Measurements from ENCODE around the gene DLGAP4. TPM values are rescaled to one million over a fixed set of nuclear protein-coding genes. Genes with fewer than 3 reads are reported as not detected.

The DLGAP4 gene
- total RNA-seq, 1 experiment from 2014 or later: 59.9 TPM

DNA sequence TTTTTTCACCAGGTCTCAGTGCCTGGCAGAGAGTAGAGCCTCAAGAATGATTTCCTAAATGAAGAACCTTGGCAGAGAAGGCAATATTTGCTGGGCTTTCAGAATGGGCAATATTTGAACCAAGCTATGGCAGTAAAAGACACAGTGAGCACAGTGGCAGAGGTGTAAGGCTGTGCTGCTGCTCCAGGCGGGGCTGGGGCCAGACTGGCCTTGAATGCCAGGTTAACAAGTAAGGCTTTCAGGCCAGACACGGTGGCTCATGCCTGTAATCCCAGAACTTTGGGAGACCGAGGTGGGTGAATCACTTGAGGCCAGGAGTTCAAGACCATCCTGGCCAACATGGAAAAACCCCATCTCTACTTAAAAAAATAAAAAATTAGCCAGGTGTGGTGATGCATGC is 226.7 kb downstream of the DLGAP4 start:
- CTCF ChIA-PET: no interaction called here
- no peak for TF ChIP-seq EZH2 (IDR thresholded peaks at IDR 0.05; ENCODE audit: borderline replicate concordance, low read depth, low read length, poor library complexity, severe bottlenecking)
- TF ChIP-seq, protein P1, sequence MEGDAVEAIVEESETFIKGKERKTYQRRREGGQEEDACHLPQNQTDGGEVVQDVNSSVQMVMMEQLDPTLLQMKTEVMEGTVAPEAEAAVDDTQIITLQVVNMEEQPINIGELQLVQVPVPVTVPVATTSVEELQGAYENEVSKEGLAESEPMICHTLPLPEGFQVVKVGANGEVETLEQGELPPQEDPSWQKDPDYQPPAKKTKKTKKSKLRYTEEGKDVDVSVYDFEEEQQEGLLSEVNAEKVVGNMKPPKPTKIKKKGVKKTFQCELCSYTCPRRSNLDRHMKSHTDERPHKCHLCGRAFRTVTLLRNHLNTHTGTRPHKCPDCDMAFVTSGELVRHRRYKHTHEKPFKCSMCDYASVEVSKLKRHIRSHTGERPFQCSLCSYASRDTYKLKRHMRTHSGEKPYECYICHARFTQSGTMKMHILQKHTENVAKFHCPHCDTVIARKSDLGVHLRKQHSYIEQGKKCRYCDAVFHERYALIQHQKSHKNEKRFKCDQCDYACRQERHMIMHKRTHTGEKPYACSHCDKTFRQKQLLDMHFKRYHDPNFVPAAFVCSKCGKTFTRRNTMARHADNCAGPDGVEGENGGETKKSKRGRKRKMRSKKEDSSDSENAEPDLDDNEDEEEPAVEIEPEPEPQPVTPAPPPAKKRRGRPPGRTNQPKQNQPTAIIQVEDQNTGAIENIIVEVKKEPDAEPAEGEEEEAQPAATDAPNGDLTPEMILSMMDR (conservative IDR thresholded peaks at IDR 0.05; ENCODE audit: low read depth, low read length): no peak
- DNase-seq (ENCODE audit: low spot score): no peak
- intact Hi-C loops (cut with micrococcal nuclease; ENCODE audit: unreplicated experiment): no loop called here
- no peaks in the 10 kb centered on the region for H3K4me1 ChIP-seq (ENCODE audit: insufficient read depth, low read length, poor library complexity, severe bottlenecking)
- H3K27ac ChIP-seq (ENCODE audit: low read depth, low read length, poor library complexity, severe bottlenecking): no peak overlapping the region
- H3K27me3 ChIP-seq (replicated peaks; ENCODE audit: insufficient read depth, low read depth, low read length, poor library complexity): no peaks in the 10 kb centered on the region
- H3K9me3 ChIP-seq (ENCODE audit: low read depth, low read length, poor library complexity, severe bottlenecking): no peaks in the 10 kb centered on the region
- BruUV-seq (replicated peaks): no TSS peak
- H3K4me3 ChIP-seq (ENCODE audit: low read depth, low read length, poor library complexity, severe bottlenecking): no peak overlapping the region
- POLR2A ChIA-PET (ENCODE audit: low non-redundant PET): no interaction called here
- peaks cover 6% of the 10 kb centered on the region for H3K36me3 ChIP-seq (ENCODE audit: insufficient read depth, low read length, poor library complexity, severe bottlenecking)

DNA sequence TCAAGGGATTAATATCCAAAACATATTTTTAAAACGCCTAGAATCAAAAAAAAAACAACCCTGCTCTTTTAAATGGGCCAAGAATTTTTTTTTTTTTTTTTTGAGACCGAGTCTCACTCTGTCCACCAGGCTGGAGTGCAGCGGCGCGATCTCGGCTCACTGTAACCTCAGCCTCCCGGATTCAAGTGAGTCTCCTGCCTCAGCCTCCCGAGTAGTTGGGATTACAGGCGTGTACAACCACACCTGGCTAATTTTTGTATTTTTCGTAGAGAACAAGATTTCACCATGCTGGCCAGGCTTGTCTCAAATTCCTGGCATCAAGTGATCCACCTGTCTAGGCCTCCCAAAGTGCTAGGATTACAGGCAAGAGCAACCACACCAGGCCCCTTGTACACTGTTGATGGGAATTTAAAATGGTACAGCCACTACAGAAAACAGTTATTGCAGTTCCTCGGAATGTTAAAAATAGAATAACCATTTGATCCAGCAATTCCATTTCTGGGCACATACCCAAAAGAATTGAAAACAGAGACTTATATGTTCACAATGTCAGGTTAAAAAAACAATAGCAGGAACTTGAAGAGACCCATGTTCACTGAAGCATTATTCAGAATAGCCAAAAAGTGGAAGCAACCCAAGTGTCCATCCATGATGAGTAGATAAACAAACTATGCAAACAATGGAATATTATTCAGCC is 232.0 kb downstream of the DLGAP4 start:
- Histone ChIP-seq H3K4me3 (ENCODE audit: low read depth, low read length, poor library complexity, severe bottlenecking) (no peak overlapping the region), H3K9me3 (ENCODE audit: low read depth, low read length, poor library complexity, severe bottlenecking) (no peaks in the 10 kb centered on the region), H3K27ac (ENCODE audit: low read depth, low read length, poor library complexity, severe bottlenecking) (no peak overlapping the region), H3K4me1 (ENCODE audit: insufficient read depth, low read length, poor library complexity, severe bottlenecking) (peaks cover 8% of the 10 kb centered on the region), H3K27me3 (replicated peaks; ENCODE audit: insufficient read depth, low read depth, low read length, poor library complexity) (no peaks in the 10 kb centered on the region), H3K36me3 (ENCODE audit: insufficient read depth, low read length, poor library complexity, severe bottlenecking) (no peaks in the 10 kb centered on the region)
- TF ChIP-seq EZH2 (IDR thresholded peaks at IDR 0.05; ENCODE audit: borderline replicate concordance, low read depth, low read length, poor library complexity, severe bottlenecking): no peak
- TF ChIP-seq, protein P1 (conservative IDR thresholded peaks at IDR 0.05; ENCODE audit: low read depth, low read length): no peak
- CTCF ChIA-PET: interaction anchor here (0.7 kb wide), 1 partner anchor 20 kb away, joined by 9 read pairs; no protein-coding TSS in a partner anchor
- no TSS peak for BruUV-seq (replicated peaks)
- no peak for DNase-seq (ENCODE audit: low spot score)
- intact Hi-C loops (cut with micrococcal nuclease; ENCODE audit: unreplicated experiment): no loop called here
- POLR2A ChIA-PET (ENCODE audit: low non-redundant PET): no interaction called here

DNA sequence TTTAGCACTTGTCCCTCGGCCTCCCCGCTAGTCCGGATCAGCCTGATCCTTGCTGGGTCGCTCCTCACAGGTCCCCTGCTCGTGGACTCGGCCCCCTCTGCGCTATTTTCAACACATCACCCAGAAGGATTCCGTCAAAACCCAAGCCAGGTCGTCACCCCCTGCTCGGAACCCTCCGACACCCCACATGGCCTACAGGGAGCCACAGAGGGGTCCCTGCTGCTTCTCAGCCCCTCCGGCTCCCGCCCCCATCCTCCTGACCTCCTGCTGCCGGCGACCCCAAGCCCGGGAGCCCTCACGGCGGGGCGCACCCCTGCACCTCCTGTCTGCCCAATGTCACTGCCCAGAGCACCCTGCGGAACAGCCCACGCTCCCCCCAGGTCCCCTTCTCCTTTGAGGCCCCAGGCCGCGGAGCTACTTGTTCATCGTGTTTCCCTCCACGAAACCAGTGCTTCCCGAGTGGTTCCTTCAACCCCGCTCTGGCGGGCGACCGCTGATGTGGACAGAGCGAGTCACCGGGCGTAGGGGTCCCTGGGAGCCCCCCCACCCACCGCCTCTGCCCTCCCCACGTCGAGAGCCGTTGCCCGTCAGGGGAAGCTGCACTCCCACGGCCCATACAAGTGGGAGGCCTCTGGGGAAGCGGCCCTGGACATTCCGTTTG is 234.5 kb downstream of the DLGAP4 start:
- TF ChIP-seq, protein P1 (conservative IDR thresholded peaks at IDR 0.05; ENCODE audit: low read depth, low read length): no peak
- intact Hi-C loops (cut with micrococcal nuclease; ENCODE audit: unreplicated experiment): no loop called here
- Histone ChIP-seq H3K36me3 (ENCODE audit: insufficient read depth, low read length, poor library complexity, severe bottlenecking) (no peaks in the 10 kb centered on the region), H3K27ac (ENCODE audit: low read depth, low read length, poor library complexity, severe bottlenecking) (no peak overlapping the region), H3K4me3 (ENCODE audit: low read depth, low read length, poor library complexity, severe bottlenecking) (no peak overlapping the region), H3K27me3 (replicated peaks; ENCODE audit: insufficient read depth, low read depth, low read length, poor library complexity) (no peaks in the 10 kb centered on the region), H3K4me1 (ENCODE audit: insufficient read depth, low read length, poor library complexity, severe bottlenecking) (peaks cover 13% of the 10 kb centered on the region), H3K9me3 (ENCODE audit: low read depth, low read length, poor library complexity, severe bottlenecking) (no peaks in the 10 kb centered on the region)
- no peak for DNase-seq (ENCODE audit: low spot score)
- no TSS peak for BruUV-seq (replicated peaks)
- CTCF ChIA-PET: no interaction called here
- POLR2A ChIA-PET (ENCODE audit: low non-redundant PET): no interaction called here

All from A673 (cell line).